SU-DHL-6 (cell line): ENCODE measurements around the gene ZNF488.

Experiments
- CTCF ChIP-seq: fragments of 200-600 bp; sonication (generic); IDR thresholded peaks from one replicate; pipeline ENCODE4 v1.5.1; 2017; ENCODE audit warnings: antibody characterized with exemption, mild to moderate bottlenecking, low read length, moderate library complexity; ENCODE audit not compliant: insufficient read depth, poor library complexity, severe bottlenecking
- EZH2phosphoT487 ChIP-seq: fragments of 200-600 bp; sonication (generic), shearing (Covaris generic); conservative IDR thresholded peaks from 2 replicates; pipeline ENCODE4 v1.6.1; 2018; ENCODE audit warnings: mild to moderate bottlenecking, antibody characterized with exemption, low read length, moderate library complexity, mixed read lengths

- TF ChIP-seq EZH2phosphoT487 (no peak), CTCF (no peak)
These were observed 16.2 kb upstream of the ZNF488 start for GRCh38 chr10:47400251-47400650.
